ENCODE measurements around the gene TMEM132D.

TMEM132D gene

DNA sequence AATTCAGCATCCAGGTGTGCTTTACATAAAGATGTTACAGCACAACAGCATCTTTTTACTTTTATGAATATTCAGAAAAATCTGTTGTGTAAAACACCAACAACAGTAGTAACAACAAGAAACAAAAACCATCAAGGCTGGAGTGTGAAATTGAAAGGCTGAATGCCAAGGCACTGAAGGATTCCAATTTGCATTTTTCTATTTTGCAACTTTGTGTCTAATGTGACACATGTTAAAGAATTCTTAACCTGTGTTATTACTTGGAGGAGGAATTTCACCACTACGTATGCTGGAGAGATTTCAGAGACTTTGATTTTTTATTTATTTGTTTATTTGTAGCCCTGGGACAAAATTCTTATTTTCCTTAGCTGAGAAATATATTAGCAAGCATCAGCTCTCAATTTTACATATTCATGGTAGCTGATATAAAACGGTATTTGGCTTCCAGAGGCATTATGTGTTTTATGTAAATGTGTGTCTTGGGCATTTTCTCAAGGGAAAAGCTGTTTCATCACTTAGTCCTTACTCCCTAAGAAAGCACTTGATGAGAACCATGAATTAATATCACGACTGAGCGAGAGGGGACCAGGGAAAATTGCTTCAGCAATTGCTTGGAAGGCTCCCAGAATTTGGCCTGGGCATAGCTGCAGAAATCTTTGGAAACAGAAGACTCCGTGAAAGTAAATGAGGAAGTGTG is 475.4 kb downstream of the TMEM132D start:
- DNase-seq (ENCODE audit: extremely low spot score) = no peak
- ChIA-PET CTCF (no interaction called here), POLR2A (no interaction called here)
- TF ChIP-seq, protein P1, sequence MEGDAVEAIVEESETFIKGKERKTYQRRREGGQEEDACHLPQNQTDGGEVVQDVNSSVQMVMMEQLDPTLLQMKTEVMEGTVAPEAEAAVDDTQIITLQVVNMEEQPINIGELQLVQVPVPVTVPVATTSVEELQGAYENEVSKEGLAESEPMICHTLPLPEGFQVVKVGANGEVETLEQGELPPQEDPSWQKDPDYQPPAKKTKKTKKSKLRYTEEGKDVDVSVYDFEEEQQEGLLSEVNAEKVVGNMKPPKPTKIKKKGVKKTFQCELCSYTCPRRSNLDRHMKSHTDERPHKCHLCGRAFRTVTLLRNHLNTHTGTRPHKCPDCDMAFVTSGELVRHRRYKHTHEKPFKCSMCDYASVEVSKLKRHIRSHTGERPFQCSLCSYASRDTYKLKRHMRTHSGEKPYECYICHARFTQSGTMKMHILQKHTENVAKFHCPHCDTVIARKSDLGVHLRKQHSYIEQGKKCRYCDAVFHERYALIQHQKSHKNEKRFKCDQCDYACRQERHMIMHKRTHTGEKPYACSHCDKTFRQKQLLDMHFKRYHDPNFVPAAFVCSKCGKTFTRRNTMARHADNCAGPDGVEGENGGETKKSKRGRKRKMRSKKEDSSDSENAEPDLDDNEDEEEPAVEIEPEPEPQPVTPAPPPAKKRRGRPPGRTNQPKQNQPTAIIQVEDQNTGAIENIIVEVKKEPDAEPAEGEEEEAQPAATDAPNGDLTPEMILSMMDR (IDR thresholded peaks at IDR 0.05; ENCODE audit: control extremely low read depth, extremely low read depth, low read depth, missing control alignments) = no peak

DNA sequence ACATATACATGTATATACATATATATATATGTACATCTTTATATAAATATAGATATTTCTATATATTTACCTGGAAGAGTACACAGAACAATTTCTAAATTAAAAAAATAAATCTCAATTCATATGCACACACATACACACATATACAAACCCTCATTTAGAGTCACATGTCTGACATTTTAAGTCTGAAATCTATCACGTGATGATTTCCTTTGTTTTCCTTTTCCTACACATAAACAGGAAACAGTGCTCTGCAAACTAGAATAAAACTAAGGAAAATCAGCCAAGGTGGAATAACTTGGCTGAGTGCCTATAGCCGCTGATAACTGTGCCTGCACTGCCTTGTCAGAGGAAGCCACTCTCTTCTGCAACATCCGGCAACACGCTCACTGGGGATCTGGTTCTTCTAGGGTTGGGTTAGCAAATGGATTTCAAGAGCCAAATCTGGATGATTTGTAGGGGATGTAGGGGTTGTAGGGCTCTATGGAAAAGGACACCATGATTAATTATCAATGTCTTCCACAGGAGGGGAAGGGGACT is 480.7 kb downstream of the TMEM132D start:
- POLR2A ChIA-PET = no interaction called here
- CTCF ChIA-PET = no interaction called here
- no peak for DNase-seq (ENCODE audit: extremely low spot score)
- TF ChIP-seq, protein P1 (IDR thresholded peaks at IDR 0.05; ENCODE audit: control extremely low read depth, extremely low read depth, low read depth, missing control alignments) = no peak

DNA sequence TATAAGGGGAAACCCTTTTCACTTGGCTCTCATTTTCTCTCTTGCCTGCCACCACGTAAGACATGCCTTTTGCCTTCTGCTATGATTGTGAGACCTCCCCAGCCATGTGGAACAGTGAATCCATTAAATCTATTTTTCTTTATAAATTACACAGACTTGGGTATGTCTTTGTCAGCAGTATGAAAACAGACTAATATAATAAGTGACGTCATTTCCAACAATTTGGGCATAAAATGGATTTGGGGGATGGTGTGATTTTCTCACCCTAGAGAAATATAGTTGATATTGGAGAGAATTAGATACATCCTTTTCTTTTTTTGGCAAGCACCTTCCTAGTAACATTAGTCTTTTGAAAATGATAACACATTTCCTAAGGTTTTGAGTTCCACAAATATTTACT is 490.5 kb downstream of the TMEM132D start:
- CTCF ChIA-PET = no interaction called here

DNA sequence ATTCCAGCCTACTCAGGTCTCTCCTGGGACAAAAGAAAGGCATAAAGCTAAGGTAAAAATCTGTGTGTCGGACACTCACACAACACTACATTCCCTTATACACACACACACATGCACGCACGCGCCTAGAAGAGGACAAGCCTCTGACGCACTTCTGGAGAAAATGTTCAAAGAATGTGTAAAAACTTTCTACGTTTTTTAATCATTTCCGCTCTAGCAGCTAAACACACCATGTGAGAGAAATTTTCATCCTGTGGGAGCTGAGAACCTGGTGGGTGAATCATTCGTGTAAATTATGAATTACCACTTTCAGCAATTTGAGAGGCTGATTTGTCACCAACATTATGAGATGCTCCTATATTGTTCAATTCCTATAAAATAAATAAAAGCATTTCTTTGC is 494.5 kb downstream of the TMEM132D start:
- CTCF ChIA-PET = no interaction called here
- TF ChIP-seq, protein P1 (IDR thresholded peaks at IDR 0.05; ENCODE audit: control extremely low read depth, extremely low read depth, low read depth, missing control alignments) = no peak
- no peak for DNase-seq (ENCODE audit: extremely low spot score)
- POLR2A ChIA-PET = no interaction called here

More for the DNA sequence above, 490.5 kb downstream of the TMEM132D start:
- DNase-seq (ENCODE audit: extremely low spot score) = no peak
- POLR2A ChIA-PET = no interaction called here
- TF ChIP-seq, protein P1 (IDR thresholded peaks at IDR 0.05; ENCODE audit: control extremely low read depth, extremely low read depth, low read depth, missing control alignments) = no peak

DNA sequence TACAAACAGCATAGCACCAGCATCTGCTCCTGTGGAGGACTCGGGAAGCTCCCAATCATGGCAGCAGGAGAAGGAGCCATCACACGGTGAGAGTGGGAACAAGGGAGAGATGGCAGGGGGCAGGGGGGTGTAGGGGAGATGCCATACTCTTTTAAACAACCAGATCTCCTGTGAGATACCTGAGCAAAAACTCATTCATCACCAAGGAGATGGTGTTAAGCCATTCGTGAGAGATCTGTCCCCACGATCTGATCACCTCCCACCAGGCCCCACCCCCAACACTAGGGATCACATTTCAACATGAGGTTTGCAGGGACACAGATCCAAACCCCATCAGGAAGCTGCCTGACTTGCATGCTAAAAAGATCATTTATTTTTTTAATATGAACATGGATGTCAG is 499.3 kb downstream of the TMEM132D start:
- ChIA-PET POLR2A (no interaction called here), CTCF (no interaction called here)
- no peak for DNase-seq (ENCODE audit: extremely low spot score)
- TF ChIP-seq, protein P1 (IDR thresholded peaks at IDR 0.05; ENCODE audit: control extremely low read depth, extremely low read depth, low read depth, missing control alignments) = no peak

DNA sequence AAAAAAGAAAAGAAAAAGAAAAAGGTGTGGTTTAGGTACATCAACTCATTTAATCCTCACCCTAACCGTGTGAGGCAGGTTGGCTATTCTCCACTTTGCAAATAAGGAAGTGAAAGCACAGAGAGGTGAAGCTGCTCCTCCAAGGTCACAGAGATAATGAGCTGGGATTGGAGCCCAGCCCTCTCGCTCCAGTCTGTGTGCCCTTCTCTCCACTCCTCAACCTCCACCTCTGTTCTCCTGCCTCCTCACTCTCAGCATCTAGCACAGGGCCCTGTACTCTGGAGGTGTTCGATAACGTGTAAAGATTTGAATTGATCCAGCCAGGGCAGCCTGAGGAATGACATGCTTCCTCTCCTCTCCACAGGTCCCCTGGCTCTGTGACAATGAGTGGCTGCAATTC is 502.3 kb downstream of the TMEM132D start:
- CTCF ChIA-PET = no interaction called here
- no peak for DNase-seq (ENCODE audit: extremely low spot score)
- POLR2A ChIA-PET = no interaction called here
- TF ChIP-seq, protein P1 (IDR thresholded peaks at IDR 0.05; ENCODE audit: control extremely low read depth, extremely low read depth, low read depth, missing control alignments) = no peak

All from GM10248 (cell line).